Measurements from ENCODE around the gene LYRM2.

The LYRM2 gene

DNA sequence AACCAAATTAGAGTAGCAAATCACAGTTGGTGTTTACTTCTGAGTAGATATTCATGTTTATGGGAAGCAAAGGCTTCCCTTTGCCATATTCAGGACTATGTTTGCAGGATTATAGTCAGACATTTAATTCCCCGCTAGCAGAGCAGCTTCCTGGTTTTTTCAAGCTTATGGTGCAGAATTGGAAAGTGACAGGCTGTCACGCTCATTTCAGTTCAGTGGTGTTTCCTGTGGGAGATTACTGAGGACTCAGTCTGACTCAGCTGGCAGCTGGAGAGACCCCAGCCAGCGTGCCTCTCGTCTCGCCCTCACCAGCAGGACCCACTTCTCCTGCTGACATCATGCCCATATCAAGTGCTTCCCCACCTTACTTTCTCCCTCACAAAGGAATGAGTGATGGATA is 85.1 kb downstream of the LYRM2 start:
- no peak for DNase-seq

GRCh38 chr6:89547281-89547680 is 91.3 kb downstream of the LYRM2 start:
- no peak for DNase-seq

DNA sequence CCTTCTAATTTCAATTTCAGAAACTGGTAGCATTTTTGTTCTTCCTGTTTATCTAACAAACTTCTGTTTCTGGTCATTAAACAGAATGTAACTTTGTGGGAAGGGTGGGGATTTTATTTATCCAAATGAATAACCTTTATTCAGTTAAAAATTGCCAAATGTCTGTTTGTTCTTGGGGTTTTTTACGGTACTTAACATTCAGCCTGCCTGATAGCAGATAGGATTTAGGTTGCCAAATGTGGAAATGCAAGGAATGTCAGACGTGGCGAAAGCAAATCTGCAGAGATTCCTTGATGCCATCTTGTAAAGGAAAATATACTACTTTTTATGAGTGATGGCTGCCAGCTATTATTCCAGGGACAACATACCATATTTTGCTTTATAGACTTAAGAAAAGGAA is 95.7 kb downstream of the LYRM2 start:
- DNase-seq, result no peak

- DNase-seq, result no peak
Measured at GRCh38 chr6:89542081-89542857, 96.3 kb downstream of the LYRM2 start.

- DNase-seq, result no peak
Measured at GRCh38 chr6:89539779-89540178, 98.8 kb downstream of the LYRM2 start.

DNA sequence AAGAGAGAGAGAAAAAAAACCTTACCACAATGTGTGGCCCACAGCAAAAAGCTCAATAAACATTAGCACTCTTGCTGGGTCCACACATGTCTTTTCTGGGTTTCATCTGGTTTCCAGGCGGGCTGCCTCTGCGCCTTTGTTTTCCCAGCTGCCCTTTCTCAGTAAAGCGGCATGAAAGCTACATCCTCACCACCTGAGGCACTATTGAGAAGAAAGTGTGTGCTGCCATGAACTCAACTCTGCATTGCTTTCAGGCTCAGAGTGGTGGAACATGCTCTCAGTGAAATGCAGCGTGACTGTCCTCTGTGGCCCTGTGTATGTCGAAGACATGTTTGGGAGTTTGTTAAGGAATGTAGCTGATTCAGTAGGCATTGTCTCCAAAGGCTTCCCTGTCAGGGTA is 102.3 kb downstream of the LYRM2 start:
- DNase-seq, result no peak

DNA sequence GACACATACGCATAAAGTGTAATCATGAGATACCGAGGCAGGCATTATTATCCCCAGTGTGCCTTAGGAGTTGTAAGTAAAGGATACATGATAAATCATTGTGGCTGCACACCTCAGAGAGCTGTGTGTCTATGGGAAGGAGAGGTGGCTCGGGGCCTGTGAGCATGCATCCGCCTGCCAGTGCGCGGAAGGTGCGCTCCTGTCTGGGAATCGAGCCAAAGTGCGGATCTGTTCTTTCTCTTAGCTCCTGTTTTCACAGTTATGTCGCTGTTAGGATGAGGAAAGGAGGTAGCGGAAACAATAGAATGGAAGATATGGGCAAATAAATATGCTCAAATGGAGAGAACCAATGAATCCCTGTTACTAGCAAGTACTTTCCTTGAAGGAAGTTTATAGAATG is 107.6 kb downstream of the LYRM2 start:
- no peak for DNase-seq

GRCh38 chr6:89528866-89529265 is 109.7 kb downstream of the LYRM2 start:
- no peak for DNase-seq

GRCh38 chr6:89527634-89528033 is 110.9 kb downstream of the LYRM2 start:
- DNase-seq, result peak; percentile 20

- no peak for DNase-seq
Measured at GRCh38 chr6:89526563-89526869, 112.0 kb downstream of the LYRM2 start.

GRCh38 chr6:89525786-89526562 is 112.6 kb downstream of the LYRM2 start:
- no peak for DNase-seq

GRCh38 chr6:89522778-89523177 is 115.8 kb downstream of the LYRM2 start:
- DNase-seq, result no peak

DNA sequence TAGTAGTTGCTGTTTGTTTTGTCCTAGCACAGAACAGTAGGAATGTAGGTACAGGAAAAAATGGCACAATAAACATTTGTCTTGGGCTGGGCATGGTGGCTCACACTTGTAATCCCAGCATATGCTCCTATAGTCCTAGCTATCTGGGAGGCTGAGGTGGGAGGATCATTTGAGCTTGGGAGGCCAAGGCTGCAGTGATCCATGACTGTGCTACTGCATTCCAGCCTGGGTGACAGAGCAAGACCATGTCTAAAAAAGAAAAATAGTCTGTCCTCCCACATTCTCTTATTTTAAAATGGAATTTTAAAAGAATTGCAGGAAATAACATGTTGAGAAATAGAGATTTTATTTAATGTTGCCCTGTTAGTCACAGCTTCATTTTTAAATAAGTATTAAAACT is 117.8 kb downstream of the LYRM2 start:
- DNase-seq, result no peak

DNA sequence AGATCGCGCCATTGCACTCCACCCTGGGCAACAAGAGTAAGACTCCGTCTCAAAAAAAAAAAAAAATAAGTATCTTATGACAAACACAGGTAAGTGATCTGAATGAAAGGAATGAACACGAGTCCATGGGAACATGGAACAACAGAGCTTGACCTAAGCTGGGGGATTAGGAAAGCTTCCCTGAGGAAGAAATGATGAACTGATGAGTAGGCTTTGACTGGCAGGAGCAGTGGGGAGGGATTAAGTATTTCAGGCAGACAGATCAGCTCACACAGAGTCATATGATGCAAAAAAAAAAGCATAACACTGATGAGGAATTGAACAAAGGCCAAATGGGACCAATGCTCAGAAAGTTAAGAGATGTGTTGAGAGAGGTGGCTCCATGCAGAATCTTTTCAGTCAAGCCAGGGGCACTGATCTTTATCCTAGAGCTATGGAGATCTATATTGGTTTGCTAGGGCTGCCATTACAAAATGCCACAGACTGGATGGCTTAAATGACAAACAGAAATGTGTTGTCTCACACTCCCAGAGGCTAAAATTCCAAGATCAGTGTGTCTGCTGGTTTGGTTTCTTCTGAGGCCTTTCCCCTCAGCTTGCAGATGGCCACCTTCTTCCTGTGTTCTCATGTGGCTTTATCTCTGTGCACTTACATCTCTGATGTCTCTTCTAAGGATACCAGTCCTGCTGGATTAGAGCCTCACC is 120.0 kb downstream of the LYRM2 start:
- no peak for DNase-seq

Measured in CD4-positive, alpha-beta T cell treated with Interleukin-17A for 1 hour (primary cell).